Gastroesophageal sphincter (tissue), 3 donors: ENCODE measurements around the gene TCF7L2.

ENCODE experiments used
- EP300 ChIP-seq: sonication (generic); formaldehyde crosslinking; IDR thresholded peaks from one replicate; pipeline ENCODE4 v1.6.1; 2017; ENCODE audit warnings: antibody characterized with exemption, mild to moderate bottlenecking
- POLR2A ChIP-seq, 2 donors: fragments of 450-650 bp; IDR thresholded peaks; one replicate each; pipeline ENCODE4 v1.6.1; 2017; ENCODE audit warnings: antibody characterized with exemption in 2 of 2, mild to moderate bottlenecking in 2 of 2, moderate library complexity in 1 of 2
- TF ChIP-seq, protein P1 (sequence below), 4 experiments: fragments of 200-600 bp in 2 of 4; fragments of 450-650 bp in 2 of 4; sonication (generic) in 1 of 4; IDR thresholded peaks; one replicate each; pipeline ENCODE4 v1.5.1; 2017 to 2019; ENCODE audit warnings: antibody characterized with exemption in 4 of 4, mild to moderate bottlenecking in 2 of 4, moderate library complexity in 2 of 4

GRCh38 chr10:113089551-113089950 lies 139.5 kb downstream of the TCF7L2 start:
- no peak for TF ChIP-seq POLR2A (IDR thresholded peaks at IDR 0.05)
- TF ChIP-seq EP300: no peak
- TF ChIP-seq, protein P1, sequence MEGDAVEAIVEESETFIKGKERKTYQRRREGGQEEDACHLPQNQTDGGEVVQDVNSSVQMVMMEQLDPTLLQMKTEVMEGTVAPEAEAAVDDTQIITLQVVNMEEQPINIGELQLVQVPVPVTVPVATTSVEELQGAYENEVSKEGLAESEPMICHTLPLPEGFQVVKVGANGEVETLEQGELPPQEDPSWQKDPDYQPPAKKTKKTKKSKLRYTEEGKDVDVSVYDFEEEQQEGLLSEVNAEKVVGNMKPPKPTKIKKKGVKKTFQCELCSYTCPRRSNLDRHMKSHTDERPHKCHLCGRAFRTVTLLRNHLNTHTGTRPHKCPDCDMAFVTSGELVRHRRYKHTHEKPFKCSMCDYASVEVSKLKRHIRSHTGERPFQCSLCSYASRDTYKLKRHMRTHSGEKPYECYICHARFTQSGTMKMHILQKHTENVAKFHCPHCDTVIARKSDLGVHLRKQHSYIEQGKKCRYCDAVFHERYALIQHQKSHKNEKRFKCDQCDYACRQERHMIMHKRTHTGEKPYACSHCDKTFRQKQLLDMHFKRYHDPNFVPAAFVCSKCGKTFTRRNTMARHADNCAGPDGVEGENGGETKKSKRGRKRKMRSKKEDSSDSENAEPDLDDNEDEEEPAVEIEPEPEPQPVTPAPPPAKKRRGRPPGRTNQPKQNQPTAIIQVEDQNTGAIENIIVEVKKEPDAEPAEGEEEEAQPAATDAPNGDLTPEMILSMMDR (IDR thresholded peaks at IDR 0.05): no peak
